Activated CD8-positive, alpha-beta T cell treated with anti-CD3 and anti-CD28 coated beads for 36 hours (primary cell): ENCODE data around the gene GABRR2. TPM values are rescaled to one million over a fixed set of nuclear protein-coding genes. Genes with fewer than 3 reads are reported as not detected.
A peak's percentile ranks its signal among the peaks of the same experiment; 100 is the strongest.
"Not testable (repeated sequence)": the region's sequence is repeated elsewhere in the genome, so short reads cannot be mapped to it uniquely, and the experiment has no call there.

ENCODE experiments used
- ATAC-seq: fragments of 200-7000 bp; cut with Tn5 transposase; one replicate; pipeline ENCODE4 v1.10.0; 2021; ENCODE audit warnings: mild to moderate bottlenecking, moderate library complexity
- CTCF ChIA-PET: fragments of 350-600 bp; sonication (Branson Sonifier 250); formaldehyde crosslinking; loops from one replicate; lab custom pipeline; 2021; ENCODE audit warnings: antibody characterized with exemption; lab: Charles Lee
- POLR2A ChIA-PET: fragments of 350-600 bp; sonication (Branson Sonifier 250); formaldehyde crosslinking; loops from one replicate; lab custom pipeline; 2021; ENCODE audit warnings: antibody characterized with exemption; lab: Charles Lee
- DNase-seq: peaks from one replicate; pipeline ENCODE4 v3.0.0-alpha.2; 2020
- H3K27ac Mint-ChIP-seq: one replicate; pipeline ENCODE4 v1.8.0; 2021; ENCODE audit warnings: mild to moderate bottlenecking, mixed read lengths
- H3K27me3 Mint-ChIP-seq: one replicate; pipeline ENCODE4 v1.8.0; 2021; ENCODE audit warnings: mixed read lengths
- H3K36me3 Mint-ChIP-seq: one replicate; pipeline ENCODE4 v1.8.0; 2021; ENCODE audit warnings: low read depth, mixed read lengths
- H3K4me1 Mint-ChIP-seq: one replicate; pipeline ENCODE4 v1.8.0; 2021; ENCODE audit warnings: low read depth, mixed read lengths
- H3K4me3 Mint-ChIP-seq: one replicate; pipeline ENCODE4 v1.8.0; 2021; ENCODE audit warnings: mild to moderate bottlenecking, moderate library complexity, mixed read lengths
- H3K9me3 Mint-ChIP-seq: one replicate; pipeline ENCODE4 v1.8.0; 2021; ENCODE audit warnings: mixed read lengths
- intact Hi-C: fragments of 100-400 bp; cut with micrococcal nuclease; formaldehyde crosslinking; loops from one replicate; pipeline ENCODE4 v1.10.0; 2022
- total RNA-seq, 2 experiments: library from RNA; stranded (reverse); gene quantifications; one replicate each; pipeline ENCODE4 v1.2.3, GENCODE V29; 2021
- TF ChIP-seq, protein P1 (sequence below): fragments of 200-600 bp; IDR thresholded peaks from one replicate; pipeline ENCODE4 v1.8.0; 2022; ENCODE audit warnings: antibody characterized with exemption, mild to moderate bottlenecking

GABRR2 gene
- total RNA-seq, 2 experiments from 2014 or later, result 0.20 to 0.40 TPM

GRCh38 chr6:89298680-89299465, 16.2 kb downstream of the GABRR2 start:
- Mint-ChIP-seq H3K27me3 (no peaks in the 10 kb centered on the region), H3K4me3 (no peak overlapping the region), H3K36me3 (no peaks in the 10 kb centered on the region), H3K4me1 (peaks cover 19% of the 10 kb centered on the region), H3K9me3 (no peaks in the 10 kb centered on the region), H3K27ac (peak overlapping the region; percentile 82)
- TF ChIP-seq, protein P1, sequence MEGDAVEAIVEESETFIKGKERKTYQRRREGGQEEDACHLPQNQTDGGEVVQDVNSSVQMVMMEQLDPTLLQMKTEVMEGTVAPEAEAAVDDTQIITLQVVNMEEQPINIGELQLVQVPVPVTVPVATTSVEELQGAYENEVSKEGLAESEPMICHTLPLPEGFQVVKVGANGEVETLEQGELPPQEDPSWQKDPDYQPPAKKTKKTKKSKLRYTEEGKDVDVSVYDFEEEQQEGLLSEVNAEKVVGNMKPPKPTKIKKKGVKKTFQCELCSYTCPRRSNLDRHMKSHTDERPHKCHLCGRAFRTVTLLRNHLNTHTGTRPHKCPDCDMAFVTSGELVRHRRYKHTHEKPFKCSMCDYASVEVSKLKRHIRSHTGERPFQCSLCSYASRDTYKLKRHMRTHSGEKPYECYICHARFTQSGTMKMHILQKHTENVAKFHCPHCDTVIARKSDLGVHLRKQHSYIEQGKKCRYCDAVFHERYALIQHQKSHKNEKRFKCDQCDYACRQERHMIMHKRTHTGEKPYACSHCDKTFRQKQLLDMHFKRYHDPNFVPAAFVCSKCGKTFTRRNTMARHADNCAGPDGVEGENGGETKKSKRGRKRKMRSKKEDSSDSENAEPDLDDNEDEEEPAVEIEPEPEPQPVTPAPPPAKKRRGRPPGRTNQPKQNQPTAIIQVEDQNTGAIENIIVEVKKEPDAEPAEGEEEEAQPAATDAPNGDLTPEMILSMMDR, result no peak
- peak; percentile 69 for ATAC-seq
- CTCF ChIA-PET, result interaction anchor here (1.0 to 2.7 kb wide), 5 partner anchors 9 to 73 kb away, joined by 3 to 17 read pairs (median 3); no protein-coding TSS in a partner anchor
- intact Hi-C loops, result loop anchor here (5.0 kb wide), 1 partner anchor 53 kb away; the partner anchor contains the start of gene UBE2J1
- POLR2A ChIA-PET, result interaction anchor here (0.8 to 2.5 kb wide), 4 partner anchors 10 to 335 kb away, joined by 3 to 8 read pairs (median 3); partner anchors contain the start of genes PNRC1 and RNGTT
- DNase-seq, result peak; percentile 73

GRCh38 chr6:89297695-89298351, 17.3 kb downstream of the GABRR2 start:
- no peaks in the 10 kb centered on the region for H3K9me3 Mint-ChIP-seq
- H3K4me1 Mint-ChIP-seq, result peaks cover 19% of the 10 kb centered on the region
- TF ChIP-seq, protein P1, result no peak
- no peaks in the 10 kb centered on the region for H3K27me3 Mint-ChIP-seq
- H3K4me3 Mint-ChIP-seq, result peak overlapping the region; percentile 60
- H3K27ac Mint-ChIP-seq, result peak overlapping the region; percentile 82
- CTCF ChIA-PET, result interaction anchor here (1.0 to 2.7 kb wide), 5 partner anchors 10 to 74 kb away, joined by 3 to 17 read pairs (median 3); no protein-coding TSS in a partner anchor
- DNase-seq (peak; percentile 86), ATAC-seq (peak; percentile 80)
- intact Hi-C loops, result loop anchor here (5.0 kb wide), 1 partner anchor 54 kb away; the partner anchor contains the start of gene UBE2J1
- POLR2A ChIA-PET, result interaction anchor here (0.8 to 2.5 kb wide), 5 partner anchors 53 to 334 kb away, joined by 3 to 8 read pairs (median 4); partner anchors contain the start of genes PM20D2, PNRC1 and RNGTT
- no peaks in the 10 kb centered on the region for H3K36me3 Mint-ChIP-seq

DNA sequence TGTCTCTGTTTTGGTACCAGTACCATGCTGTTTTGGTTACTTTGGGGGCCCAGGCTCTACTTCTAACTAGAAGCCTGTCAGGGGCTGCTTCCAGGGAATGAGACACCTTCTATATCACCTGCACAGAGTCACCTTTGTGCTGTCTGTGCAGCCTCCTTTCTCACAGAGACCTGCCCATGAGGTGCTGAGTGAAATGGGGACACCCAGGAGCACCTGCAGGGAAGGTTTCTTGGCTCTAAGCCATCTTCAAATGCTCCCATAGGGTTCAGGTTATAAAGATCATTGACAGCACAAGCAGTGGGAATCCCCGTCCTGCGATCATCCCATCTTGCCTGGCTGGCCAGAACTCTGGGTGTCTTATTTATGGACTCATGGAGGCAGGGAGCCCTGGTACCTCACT, 19.1 kb downstream of the GABRR2 start:
- CTCF ChIA-PET, result no interaction called here
- Mint-ChIP-seq H3K36me3 (no peaks in the 10 kb centered on the region), H3K4me3 (no peak overlapping the region), H3K4me1 (peaks cover 19% of the 10 kb centered on the region), H3K27me3 (no peaks in the 10 kb centered on the region), H3K27ac (no peak overlapping the region), H3K9me3 (no peaks in the 10 kb centered on the region)
- TF ChIP-seq, protein P1, result no peak
- intact Hi-C loops, result loop anchor here (5.0 kb wide), 1 partner anchor 56 kb away; the partner anchor contains the start of gene UBE2J1
- POLR2A ChIA-PET, result no interaction called here
- ATAC-seq, result no peak
- DNase-seq, result no peak

- ATAC-seq, H3K9me3 Mint-ChIP-seq, H3K27ac Mint-ChIP-seq, DNase-seq, CTCF ChIA-PET, H3K4me3 Mint-ChIP-seq, H3K27me3 Mint-ChIP-seq, POLR2A ChIA-PET, H3K36me3 Mint-ChIP-seq: not testable (repeated sequence)
- intact Hi-C loops, result loop anchor here (5.0 kb wide), 1 partner anchor 57 kb away; the partner anchor contains the start of gene UBE2J1
- H3K4me1 Mint-ChIP-seq, result peaks cover 19% of the 10 kb centered on the region
These were observed 20.0 kb downstream of the GABRR2 start for GRCh38 chr6:89295116-89295515.

GRCh38 chr6:89291256-89291819, 23.8 kb downstream of the GABRR2 start:
- TF ChIP-seq, protein P1, result no peak
- intact Hi-C loops, result no loop called here
- H3K27ac Mint-ChIP-seq, result no peak overlapping the region
- CTCF ChIA-PET, result interaction anchor here (2.0 kb wide), 1 partner anchor 10 kb away, joined by 5 read pairs; no protein-coding TSS in a partner anchor
- H3K4me1 Mint-ChIP-seq, result peaks cover 2% of the 10 kb centered on the region
- no peak overlapping the region for H3K4me3 Mint-ChIP-seq
- no peaks in the 10 kb centered on the region for H3K36me3 Mint-ChIP-seq
- ATAC-seq (no peak), DNase-seq (no peak)
- POLR2A ChIA-PET, result no interaction called here
- H3K9me3 Mint-ChIP-seq, result no peaks in the 10 kb centered on the region
- H3K27me3 Mint-ChIP-seq, result no peaks in the 10 kb centered on the region
